IMR-90 (cell line): Measurements from ENCODE around the gene DDX59.

Experiments
- CHD1 ChIP-seq: IDR thresholded peaks from 2 replicates; pipeline ENCODE4 v1.6.1; 2012; ENCODE audit warnings: low read depth, low read length, improper control_type of control experiment
- MAFK ChIP-seq: IDR thresholded peaks from 2 replicates; pipeline ENCODE4 v1.6.1; 2012; ENCODE audit warnings: low read depth, low read length, improper control_type of control experiment
- MXI1 ChIP-seq: IDR thresholded peaks from 2 replicates; pipeline ENCODE4 v1.6.1; 2012; ENCODE audit warnings: low read depth, mild to moderate bottlenecking, low read length, moderate library complexity, borderline replicate concordance
- POLR2A ChIP-seq: IDR thresholded peaks from 2 replicates; pipeline ENCODE4 v1.6.1; 2012; ENCODE audit warnings: mild to moderate bottlenecking, low read depth, low read length
- RFX5 ChIP-seq: IDR thresholded peaks from 2 replicates; pipeline ENCODE4 v1.8.0; 2012; ENCODE audit warnings: low read depth, mild to moderate bottlenecking, low read length, moderate library complexity
- TF ChIP-seq, protein P1 (sequence below): conservative IDR thresholded peaks from 2 replicates; pipeline ENCODE4 v1.5.1; 2012; ENCODE audit warnings: mild to moderate bottlenecking, low read depth, low read length, improper control_type of control experiment

DNA sequence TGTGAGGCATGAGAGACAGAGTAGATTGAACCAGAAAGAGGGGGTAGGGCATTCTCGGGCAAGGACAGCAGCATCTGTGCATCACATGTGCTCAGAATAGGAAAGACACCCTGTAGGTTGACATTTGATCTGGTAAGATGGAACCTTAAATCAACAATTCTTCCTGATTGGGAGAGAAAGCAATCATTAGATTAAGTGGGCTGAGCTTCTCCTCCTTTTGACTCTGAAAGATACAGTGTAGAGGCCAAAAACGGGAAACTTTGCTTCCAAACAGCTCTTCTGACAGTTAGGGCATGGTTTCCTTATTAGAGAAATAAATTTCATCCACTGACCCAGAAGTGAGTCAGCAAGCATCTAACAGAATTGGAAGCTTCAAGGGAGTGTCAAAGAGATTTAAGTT is 58.9 kb downstream of the DDX59 start:
- TF ChIP-seq, protein P1, sequence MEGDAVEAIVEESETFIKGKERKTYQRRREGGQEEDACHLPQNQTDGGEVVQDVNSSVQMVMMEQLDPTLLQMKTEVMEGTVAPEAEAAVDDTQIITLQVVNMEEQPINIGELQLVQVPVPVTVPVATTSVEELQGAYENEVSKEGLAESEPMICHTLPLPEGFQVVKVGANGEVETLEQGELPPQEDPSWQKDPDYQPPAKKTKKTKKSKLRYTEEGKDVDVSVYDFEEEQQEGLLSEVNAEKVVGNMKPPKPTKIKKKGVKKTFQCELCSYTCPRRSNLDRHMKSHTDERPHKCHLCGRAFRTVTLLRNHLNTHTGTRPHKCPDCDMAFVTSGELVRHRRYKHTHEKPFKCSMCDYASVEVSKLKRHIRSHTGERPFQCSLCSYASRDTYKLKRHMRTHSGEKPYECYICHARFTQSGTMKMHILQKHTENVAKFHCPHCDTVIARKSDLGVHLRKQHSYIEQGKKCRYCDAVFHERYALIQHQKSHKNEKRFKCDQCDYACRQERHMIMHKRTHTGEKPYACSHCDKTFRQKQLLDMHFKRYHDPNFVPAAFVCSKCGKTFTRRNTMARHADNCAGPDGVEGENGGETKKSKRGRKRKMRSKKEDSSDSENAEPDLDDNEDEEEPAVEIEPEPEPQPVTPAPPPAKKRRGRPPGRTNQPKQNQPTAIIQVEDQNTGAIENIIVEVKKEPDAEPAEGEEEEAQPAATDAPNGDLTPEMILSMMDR, result no peak
- TF ChIP-seq POLR2A (no peak), CHD1 (no peak), MXI1 (no peak), MAFK (no peak), RFX5 (no peak)
